Endothelial cell of umbilical vein (primary cell): Measurements from ENCODE around the gene SAYSD1. TPM values are rescaled to one million over a fixed set of nuclear protein-coding genes. Genes with fewer than 3 reads are reported as not detected.

ENCODE experiments used
- BruUV-seq: library from RNA; stranded (reverse); fragments of 400-500 nt; replicated peaks from 2 replicates; lab custom pipeline; 2021; lab: Mats Ljungman, UMichigan
- CTCF ChIA-PET: fragments of 300-600, 350-600 bp; sonication (Branson Sonifier 250); formaldehyde crosslinking; loops from one replicate; lab custom pipeline; 2021; ENCODE audit warnings: antibody characterized with exemption, inconsistent platforms; lab: Charles Lee
- POLR2A ChIA-PET: fragments of 300-600, 350-600 bp; sonication (Branson Sonifier 250); formaldehyde crosslinking; loops from one replicate; lab custom pipeline; 2021; ENCODE audit warnings: antibody characterized with exemption, inconsistent platforms; lab: Charles Lee
- DNase-seq: peaks from one replicate; pipeline ENCODE4 v3.0.0-alpha.2; 2011; ENCODE audit warnings: low read depth, low spot score
- FAIRE-seq: peaks from 2 replicates; lab custom pipeline; 2011; peaks lifted over from hg19 to GRCh38; lab: Jason Lieb, UNC
- H2AFZ ChIP-seq: 2 replicates; pipeline ENCODE4 v1.6.0; 2012; ENCODE audit warnings: low read depth, low read length, control low read depth, inconsistent platforms
- H3K27ac ChIP-seq: 2 replicates; pipeline ENCODE4 v1.5.1; 2011; ENCODE audit warnings: low read depth, mild to moderate bottlenecking, control low read depth, low read length, moderate library complexity; ENCODE audit not compliant: insufficient read depth
- H3K27me3 ChIP-seq, 2 experiments: 2 replicates each; pipeline versions ENCODE4 v1.6.0 to v1.6.1; 2011; ENCODE audit warnings: low read length in 2 of 2, mixed read lengths in 1 of 2; ENCODE audit not compliant: control insufficient read depth in 2 of 2, insufficient read depth in 2 of 2
- H3K36me3 ChIP-seq, 2 experiments: 2 replicates in 1 of 2; 3 replicates in 1 of 2; pipeline ENCODE4 v1.5.1; 2011; ENCODE audit warnings: low read length in 2 of 2, mild to moderate bottlenecking in 1 of 2, moderate library complexity in 1 of 2; ENCODE audit not compliant: control insufficient read depth in 2 of 2, insufficient read depth in 2 of 2; ENCODE audit errors: extremely low read depth in 1 of 2
- H3K4me1 ChIP-seq: 3 replicates; pipeline ENCODE4 v1.5.1; 2011; ENCODE audit warnings: mild to moderate bottlenecking, low read length; ENCODE audit not compliant: control insufficient read depth, insufficient read depth; ENCODE audit errors: extremely low read depth
- H3K4me2 ChIP-seq: 2 replicates; pipeline ENCODE4 v1.6.1; 2011; ENCODE audit warnings: low read length, control low read depth, mixed read lengths; ENCODE audit not compliant: insufficient read depth
- H3K4me3 ChIP-seq, 3 experiments: fragments of 200-600 bp in 1 of 3; sonication (generic), shearing (Covaris generic) in 1 of 3; replicated peaks in 1 of 3; 2 replicates each; pipeline ENCODE4 v1.5.1; 2011 to 2016; ENCODE audit warnings: control low read depth in 3 of 3, low read length in 3 of 3, mild to moderate bottlenecking in 2 of 3, inconsistent platforms in 1 of 3, low read depth in 1 of 3, moderate library complexity in 1 of 3; ENCODE audit not compliant: insufficient read depth in 1 of 3
- H3K79me2 ChIP-seq: 2 replicates; pipeline ENCODE4 v1.6.0; 2012; ENCODE audit warnings: low read length, inconsistent platforms; ENCODE audit not compliant: control insufficient read depth, insufficient read depth
- H3K9ac ChIP-seq: replicated peaks from 2 replicates; pipeline ENCODE3; 2011; ENCODE audit warnings: low read length, control low read depth; ENCODE audit not compliant: insufficient read depth; ENCODE audit errors: extremely low read depth
- H3K9me1 ChIP-seq: replicated peaks from 3 replicates; pipeline ENCODE4 v1.6.0; 2011; ENCODE audit warnings: mild to moderate bottlenecking, low read length; ENCODE audit not compliant: control insufficient read depth, insufficient read depth; ENCODE audit errors: extremely low read depth
- H3K9me3 ChIP-seq: replicated peaks from 2 replicates; pipeline ENCODE4 v1.5.1; 2012; ENCODE audit warnings: low read length, inconsistent platforms; ENCODE audit not compliant: control insufficient read depth, insufficient read depth
- H4K20me1 ChIP-seq: replicated peaks from 2 replicates; pipeline ENCODE3; 2011; ENCODE audit warnings: mild to moderate bottlenecking, low read length; ENCODE audit not compliant: control insufficient read depth, insufficient read depth; ENCODE audit errors: extremely low read depth
- CTCF ChIP-seq, 2 donors: IDR thresholded peaks; 1 replicate in 1 of 2; 2 replicates in 1 of 2; pipeline ENCODE4 v1.5.1; 2011; ENCODE audit warnings: low read length in 2 of 2, mild to moderate bottlenecking in 2 of 2, moderate library complexity in 2 of 2, control low read depth in 1 of 2, inconsistent platforms in 1 of 2, low read depth in 1 of 2; ENCODE audit not compliant: insufficient read depth in 1 of 2; ENCODE audit errors: extremely low read depth in 1 of 2
- EZH2 ChIP-seq: IDR thresholded peaks from 2 replicates; pipeline ENCODE4 v1.6.1; 2012; ENCODE audit warnings: borderline replicate concordance, low read depth, mild to moderate bottlenecking, moderate library complexity, low read length, inconsistent platforms; ENCODE audit not compliant: severe bottlenecking
- FOS ChIP-seq: IDR thresholded peaks from 2 replicates; pipeline ENCODE4 v1.6.1; 2011; ENCODE audit warnings: mild to moderate bottlenecking, low read length, moderate library complexity, borderline replicate concordance; ENCODE audit not compliant: insufficient read depth
- GATA2 ChIP-seq: IDR thresholded peaks from 2 replicates; pipeline ENCODE4 v1.7.0; 2011; ENCODE audit warnings: low read depth, mild to moderate bottlenecking, moderate library complexity, mixed read lengths, low read length; ENCODE audit not compliant: insufficient read length, insufficient read depth
- JUN ChIP-seq: IDR thresholded peaks from 2 replicates; pipeline ENCODE4 v1.6.1; 2011; ENCODE audit warnings: borderline replicate concordance, low read depth; ENCODE audit not compliant: insufficient read length, insufficient read depth
- MAX ChIP-seq: IDR thresholded peaks from 2 replicates; pipeline ENCODE4 v1.6.1; 2011; ENCODE audit not compliant: insufficient read depth, insufficient read length
- MYC ChIP-seq: IDR thresholded peaks from one replicate; pipeline ENCODE4 v1.6.1; 2011; ENCODE audit warnings: mild to moderate bottlenecking, low read depth, low read length
- POLR2A ChIP-seq: IDR thresholded peaks from 2 replicates; pipeline ENCODE4 v1.6.1; 2012; ENCODE audit warnings: low read depth, mild to moderate bottlenecking, control low read depth, low read length
- POLR2AphosphoS5 ChIP-seq: IDR thresholded peaks from 2 replicates; pipeline ENCODE4 v1.6.1; 2012; ENCODE audit warnings: low read depth, mild to moderate bottlenecking, control low read depth, low read length, moderate library complexity; ENCODE audit not compliant: insufficient read depth
- dilution Hi-C: fragments of 300-500 bp; cut with MboI; formaldehyde crosslinking; loops from one replicate; pipeline ENCODE4 v1.15.0; 2019; ENCODE audit warnings: low sequenced_read_pairs; ENCODE audit not compliant: extremely low pct_ligation_motif_present
- intact Hi-C: fragments of 100-400 bp; cut with micrococcal nuclease; formaldehyde crosslinking; loops from one replicate; pipeline ENCODE4 v1.10.0; 2022
- polyA plus RNA-seq, 4 experiments: library from polyadenylated mRNA; depleted of rRNA in 3 of 4; stranded (reverse) in 3 of 4; unstranded in 1 of 4; fragments of >200 nt; gene quantifications; 2 replicates each; pipeline versions ENCODE4 v1.2.1 to v1.2.3, GENCODE V29; 2011 to 2012; ENCODE audit warnings: missing spikeins in 1 of 4
- total RNA-seq: library from RNA; stranded (reverse); gene quantifications from 2 replicates; pipeline ENCODE4 v1.2.3, GENCODE V29; 2021

SAYSD1 gene
- total and polyA plus RNA-seq, 2 donors (not counting 3 experiments of a cell fraction or from before 2014, with no cell fraction given): 9.0 to 9.7 TPM

- BruUV-seq: no TSS peak
- H2AFZ ChIP-seq: no peak overlapping the region
- dilution Hi-C loops: no loop called here
- H3K4me1 ChIP-seq: no peaks in the 10 kb centered on the region
- H3K36me3 ChIP-seq: peaks cover 0 to 5% of the 10 kb centered on the region in 2 experiments
- no peak for TF ChIP-seq POLR2A
- TF ChIP-seq CTCF (IDR thresholded peaks at IDR 0.05; ENCODE audit: extremely low read depth in 1 of 2, insufficient read depth in 1 of 2, low read depth in 1 of 2, low read length in 2 of 2): no peak
- no peak for TF ChIP-seq MAX
- no peak for TF ChIP-seq GATA2
- TF ChIP-seq POLR2AphosphoS5: no peak
- no peak for TF ChIP-seq JUN
- TF ChIP-seq EZH2: no peak
- TF ChIP-seq FOS: no peak
- TF ChIP-seq MYC: no peak
- no peak overlapping the region for H3K9ac ChIP-seq
- CTCF ChIA-PET: no interaction called here
- H3K4me2 ChIP-seq: no peak overlapping the region
- H3K9me3 ChIP-seq: no peaks in the 10 kb centered on the region
- DNase-seq (no peak), FAIRE-seq (no peak)
- H3K9me1 ChIP-seq: no peaks in the 10 kb centered on the region
- H4K20me1 ChIP-seq: no peaks in the 10 kb centered on the region
- peaks cover 0 to 2% of the 10 kb centered on the region in 2 experiments for H3K27me3 ChIP-seq
- intact Hi-C loops: no loop called here
- no peaks in the 10 kb centered on the region for H3K79me2 ChIP-seq
- no peak overlapping the region for H3K4me3 ChIP-seq
- POLR2A ChIA-PET: no interaction called here
- no peak overlapping the region for H3K27ac ChIP-seq
Observed at GRCh38 chr6:39104528-39104927, 10.5 kb downstream of the SAYSD1 start.
